HG03045 (cell line): ENCODE measurements around the gene TOM1L2.
A peak's percentile ranks its signal among the peaks of the same experiment; 100 is the strongest.

Experiments used
- ATAC-seq: cut with Tn5 transposase; IDR thresholded peaks from one replicate; pipeline ENCODE4 v1.9.1; 2021; ENCODE audit warnings: mild to moderate bottlenecking, moderate library complexity; ENCODE audit not compliant: unreplicated experiment

The TOM1L2 gene

DNA sequence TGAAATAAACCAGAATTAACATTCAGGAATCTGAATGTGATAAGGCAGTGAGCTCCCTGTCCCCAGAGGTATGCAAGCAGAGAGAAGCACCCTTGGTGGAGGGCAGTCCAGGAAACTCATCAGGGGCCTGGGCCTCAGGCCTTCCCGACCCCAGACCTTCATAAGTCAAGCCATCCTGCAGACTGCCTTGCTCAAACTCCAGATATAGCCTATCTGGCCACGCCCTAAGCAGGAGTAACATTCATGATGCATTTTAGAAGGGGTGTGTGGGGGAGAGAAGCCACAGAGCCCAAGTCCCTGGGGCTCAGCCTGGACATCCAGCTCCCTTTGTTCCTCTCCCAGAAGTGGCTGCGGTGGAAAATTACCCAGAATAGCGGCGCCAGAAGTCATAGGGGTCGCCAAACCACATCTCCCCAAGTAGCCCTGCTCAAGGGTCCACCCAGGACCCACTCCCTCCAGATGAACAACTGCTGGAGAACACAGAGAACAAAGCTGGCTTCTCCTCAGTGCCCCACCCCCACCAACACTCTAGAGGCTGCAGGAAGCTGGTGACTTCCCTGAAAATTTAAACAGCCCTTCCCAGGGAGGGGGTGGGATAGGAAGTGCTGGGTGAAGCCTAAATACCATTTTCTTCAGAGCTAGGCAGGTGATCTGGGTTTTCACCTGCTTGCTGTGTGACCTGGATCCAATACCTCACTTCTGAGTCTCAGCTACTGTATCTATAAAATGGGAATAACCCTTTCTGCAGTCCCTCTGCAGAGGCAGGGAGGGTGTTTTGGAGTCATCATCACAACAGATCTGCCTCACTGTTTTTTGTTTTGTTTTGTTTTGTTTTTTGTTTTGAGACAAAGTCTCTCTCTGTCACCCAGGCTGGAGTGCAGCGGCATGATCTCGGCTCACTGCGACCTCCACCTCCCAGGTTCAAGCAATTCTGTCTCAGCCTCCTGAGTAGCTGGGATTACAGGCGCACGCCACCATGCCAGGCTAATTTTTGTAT is 133.9 kb downstream of the TOM1L2 start:
- ATAC-seq, result no peak

DNA sequence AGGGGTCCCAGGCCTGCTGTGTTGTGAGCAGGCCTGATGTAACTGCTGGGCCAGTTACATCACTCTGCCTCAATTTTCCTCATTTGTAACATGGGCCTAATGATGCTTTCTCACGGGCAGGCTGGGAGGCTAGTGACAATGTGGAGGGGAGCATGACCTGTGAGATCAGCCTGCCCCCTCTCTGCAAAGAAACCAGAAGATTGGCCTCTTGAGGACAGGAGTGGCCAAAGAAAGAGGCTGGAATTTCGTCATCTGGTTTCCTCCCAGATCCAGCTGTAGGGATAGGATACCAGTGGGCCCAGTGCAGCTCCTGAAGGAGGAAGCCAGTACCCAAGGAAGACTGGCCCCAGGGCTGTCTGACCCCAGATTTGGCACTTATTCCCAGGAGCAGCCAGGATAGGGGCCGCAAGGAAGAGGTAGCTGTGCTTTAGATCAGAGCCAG is 134.8 kb downstream of the TOM1L2 start:
- no peak for ATAC-seq

DNA sequence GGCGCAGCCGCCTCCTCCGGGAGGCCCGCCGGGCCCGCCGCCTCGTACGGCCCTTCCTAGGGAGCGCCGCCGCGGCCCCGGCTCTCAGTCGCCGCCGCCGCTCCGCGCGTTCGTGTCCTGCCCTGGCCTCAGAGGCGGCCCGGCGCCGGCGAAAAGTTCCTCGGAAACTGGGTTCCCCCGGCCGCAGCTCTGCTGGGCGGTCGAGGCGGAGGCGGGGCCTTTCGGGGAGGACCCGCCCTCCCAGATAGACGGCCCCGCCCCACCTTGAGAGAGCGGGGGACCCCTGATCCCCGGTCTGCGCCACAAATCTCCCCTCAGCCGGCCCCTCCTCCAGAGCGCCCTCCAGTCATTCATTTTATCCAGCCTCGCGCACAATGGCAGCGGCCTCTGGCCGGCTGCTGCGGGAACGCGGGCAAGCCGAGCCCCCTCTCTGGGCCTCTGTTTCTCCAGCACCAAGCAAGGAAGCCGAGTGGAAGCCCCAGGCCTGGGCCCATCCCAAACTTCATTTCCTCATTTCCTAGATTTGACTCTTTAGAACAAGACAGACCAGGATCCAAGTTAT is 135.3 kb downstream of the TOM1L2 start, which contains the start of gene SREBF1:
Gene SREBF1 (minus strand): TSS at position 169 of the 562 bp plus-strand sequence. CDS start 169 bp downstream, outside the sequence.
- peak; percentile 36 for ATAC-seq

DNA sequence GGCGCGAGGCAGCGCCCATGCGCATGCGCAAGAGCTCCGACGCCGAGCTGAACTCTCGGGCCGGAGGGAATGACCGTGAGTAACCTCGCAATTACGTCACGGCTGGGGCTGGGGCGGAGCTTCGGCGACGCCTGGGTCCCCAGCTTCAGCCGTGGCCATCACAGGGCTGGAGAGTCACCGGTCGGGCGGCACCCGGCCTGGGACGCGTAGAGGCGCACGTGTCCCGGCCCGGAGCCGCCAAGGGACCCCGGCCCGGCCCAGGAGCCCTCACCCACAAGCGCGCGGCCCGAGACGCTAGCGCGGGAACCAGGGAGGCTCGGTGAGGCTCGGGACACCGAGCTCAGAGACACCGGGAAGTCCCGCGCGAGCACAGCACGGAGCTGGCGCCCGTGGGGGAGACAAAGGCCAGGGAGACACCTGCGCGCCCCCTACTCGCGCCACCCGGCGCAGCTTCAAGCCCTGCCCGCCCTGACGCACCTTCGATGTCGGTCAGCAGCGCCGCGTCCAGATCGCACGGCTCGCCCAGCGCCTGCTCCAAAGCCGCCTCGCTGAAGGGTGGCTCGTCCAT is 135.9 kb downstream of the TOM1L2 start:
- peak; percentile 64 for ATAC-seq

DNA sequence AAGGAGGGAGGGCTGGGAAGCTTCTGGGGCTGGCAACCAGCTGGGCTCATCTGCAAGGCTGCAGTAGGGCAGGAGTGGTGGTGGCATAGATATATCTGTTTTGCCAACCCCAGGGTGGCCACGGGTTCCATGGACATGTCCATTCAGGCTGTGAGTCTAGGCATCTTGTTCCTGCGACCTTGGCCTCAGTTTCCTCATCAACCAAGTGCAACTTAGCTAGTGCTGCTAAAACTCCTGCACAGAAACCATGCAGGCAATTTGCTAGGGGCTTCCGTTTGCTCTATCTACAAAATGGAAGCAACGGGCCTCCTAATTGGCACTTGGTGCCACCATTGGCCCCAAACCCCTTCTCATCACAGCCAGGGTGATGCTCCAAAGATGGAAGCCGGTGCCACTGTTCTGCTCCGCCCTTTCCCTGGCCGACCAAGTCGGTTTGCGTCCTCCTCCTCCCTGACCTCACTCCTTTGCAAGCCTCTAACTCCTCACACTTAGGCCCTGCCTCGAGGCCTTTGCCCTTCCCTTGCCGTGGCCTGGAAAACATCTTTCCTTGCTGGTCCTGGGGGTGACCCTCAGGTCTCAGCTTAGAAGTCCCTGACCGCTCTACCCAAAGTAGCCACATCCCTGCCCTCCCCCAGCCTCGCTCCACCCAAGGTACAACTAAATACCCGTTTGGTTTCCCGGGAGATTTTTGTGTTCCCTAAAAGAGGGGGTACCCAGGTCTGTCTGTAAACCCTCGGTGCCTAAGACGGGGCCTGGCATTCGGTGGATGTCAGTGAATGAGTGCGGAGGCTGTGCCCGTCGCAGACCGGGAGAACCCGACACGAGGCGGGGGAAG is 136.6 kb downstream of the TOM1L2 start:
- ATAC-seq, result no peak

DNA sequence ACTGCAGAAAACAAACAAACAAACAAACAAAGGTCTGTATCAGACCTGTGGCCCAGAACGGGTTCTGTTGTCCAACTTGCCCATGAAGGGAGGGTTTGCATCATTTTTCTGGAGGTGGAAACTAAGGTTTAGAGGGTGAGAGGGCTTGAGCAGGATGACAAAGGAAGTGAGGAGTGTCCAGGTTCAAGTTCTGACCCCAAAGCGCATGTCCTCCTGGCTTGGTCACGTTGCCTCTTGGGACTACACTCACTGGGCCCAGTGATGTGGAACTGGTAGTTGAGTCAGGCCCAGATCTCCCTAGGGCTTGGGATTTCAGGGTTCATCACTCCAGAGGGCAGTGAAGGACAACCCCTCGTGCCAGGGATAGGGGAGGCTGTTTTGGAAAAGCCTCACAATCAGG is 137.2 kb downstream of the TOM1L2 start:
- ATAC-seq, result no peak

DNA sequence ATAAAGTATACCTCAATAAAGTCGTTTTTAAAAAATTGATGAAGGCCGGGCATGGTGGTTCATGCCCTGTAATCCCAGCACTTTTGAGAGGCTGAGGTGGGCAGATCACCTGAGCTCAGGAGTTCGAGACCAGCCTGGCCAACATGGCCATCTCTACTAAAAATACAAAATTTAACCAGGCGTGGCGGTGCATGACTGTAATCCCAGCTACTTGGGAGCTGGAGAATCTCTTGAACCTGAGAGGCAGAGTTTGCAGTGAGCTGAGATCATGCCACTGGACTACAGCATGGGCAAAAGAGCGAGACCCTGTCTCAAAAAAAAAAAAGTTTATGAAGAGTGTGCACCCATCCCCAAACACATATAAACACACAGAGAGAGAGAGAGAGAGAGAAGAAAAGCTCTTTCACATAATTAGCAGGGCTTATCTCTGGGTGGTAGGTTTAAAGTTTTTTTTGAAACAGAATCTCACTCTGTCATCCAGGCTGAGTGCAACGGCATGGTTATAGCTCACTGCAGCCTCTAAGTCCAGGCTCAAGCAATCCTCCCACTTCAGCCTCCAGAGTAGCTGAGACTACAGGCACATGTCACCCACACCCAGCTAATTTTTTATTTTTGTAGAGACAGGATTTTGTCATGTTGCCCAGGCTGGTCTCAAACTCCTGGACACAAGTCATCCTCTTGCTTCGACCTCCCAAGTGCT is 138.4 kb downstream of the TOM1L2 start:
- no peak for ATAC-seq

DNA sequence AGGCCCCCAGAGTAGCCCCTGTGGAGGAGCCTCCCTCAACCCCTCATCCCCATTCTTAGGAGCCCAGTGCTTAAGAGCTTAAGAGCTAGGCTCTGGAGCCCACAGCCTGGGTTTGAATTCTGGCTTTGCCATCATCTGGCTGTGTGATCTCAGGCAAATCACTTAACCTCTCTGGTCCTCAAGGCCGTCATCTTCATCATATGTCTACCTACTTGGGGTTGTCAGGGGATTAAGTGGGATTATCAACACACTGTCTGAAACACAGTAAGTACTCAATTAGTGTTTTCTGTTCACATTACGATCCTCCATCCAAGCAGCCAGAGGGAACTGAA is 140.2 kb downstream of the TOM1L2 start:
- no peak for ATAC-seq

DNA sequence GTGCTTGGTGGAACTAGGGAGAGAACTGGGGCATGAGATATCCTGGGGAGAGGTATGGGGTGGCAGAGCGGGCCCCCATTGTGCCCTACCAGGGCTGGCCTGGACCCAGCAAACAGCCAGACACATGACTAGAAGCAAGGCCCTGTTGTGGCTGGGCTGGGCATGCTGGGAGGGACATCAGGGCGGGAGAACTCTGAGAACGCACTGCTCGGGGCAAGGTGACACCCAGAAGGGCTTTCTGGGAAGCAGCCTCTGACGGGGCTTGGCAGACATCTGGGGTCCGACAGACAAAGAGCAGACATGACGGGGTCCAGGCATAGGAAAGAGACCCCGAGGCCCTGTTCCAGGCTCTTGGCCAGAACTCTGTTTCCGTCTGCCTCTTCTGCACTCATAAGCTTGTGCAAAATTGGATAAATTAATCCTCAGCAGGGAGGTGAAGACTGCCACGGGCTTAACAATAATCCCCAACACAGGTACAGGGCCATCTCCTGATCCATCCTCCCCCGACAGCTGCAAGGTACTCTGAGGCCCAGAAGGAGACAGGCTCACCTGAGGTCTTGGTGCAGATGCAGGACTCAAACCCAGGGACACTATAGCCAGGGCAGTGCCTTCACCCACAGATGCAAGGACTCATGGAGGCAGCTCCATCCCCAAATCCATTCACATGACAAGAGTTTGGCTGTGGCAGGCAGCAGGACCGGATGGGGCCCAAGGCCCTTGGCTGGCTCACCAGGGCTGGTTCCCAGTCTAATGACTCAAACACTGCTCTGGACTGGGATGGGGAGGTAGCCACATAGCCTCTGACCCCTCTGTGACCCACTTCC is 140.8 kb downstream of the TOM1L2 start:
- no peak for ATAC-seq

DNA sequence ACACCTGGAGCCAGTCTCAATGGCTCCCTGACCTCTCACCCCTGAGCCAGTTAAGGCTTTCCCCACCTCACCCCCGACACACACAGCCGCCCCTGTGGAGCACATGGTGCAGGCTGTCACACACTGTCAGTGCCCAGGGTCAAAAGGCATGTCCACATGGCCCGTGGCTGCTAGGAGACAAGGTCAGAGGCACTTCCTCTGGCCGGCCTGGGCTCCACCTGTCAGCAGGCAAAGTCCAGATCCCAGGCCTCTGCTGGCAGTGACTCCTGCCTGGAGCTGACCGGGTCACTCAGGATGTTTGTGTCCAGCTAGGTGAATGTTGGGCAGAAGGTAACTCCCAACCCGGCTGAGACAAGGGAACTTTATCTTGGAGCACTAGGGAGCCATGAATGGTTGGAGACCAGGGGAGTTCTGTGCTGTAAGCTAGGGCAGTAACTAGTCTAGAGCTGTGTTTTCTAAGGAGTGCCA is 141.4 kb downstream of the TOM1L2 start:
- no peak for ATAC-seq

DNA sequence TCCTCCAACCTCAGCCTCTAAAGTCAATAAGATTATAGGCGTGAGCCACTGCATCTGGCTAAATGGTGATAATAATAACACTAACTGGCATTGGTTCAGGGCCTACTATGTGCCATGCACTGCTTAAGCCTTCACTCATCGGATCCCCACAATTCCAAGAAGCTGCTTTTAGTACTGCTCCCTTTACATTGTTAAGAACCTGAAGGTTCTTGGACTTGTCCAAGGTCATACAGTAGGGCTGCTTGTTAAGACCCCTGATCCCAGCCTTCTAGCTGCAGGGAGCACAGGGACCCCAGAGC is 142.0 kb downstream of the TOM1L2 start:
- ATAC-seq, result no peak

DNA sequence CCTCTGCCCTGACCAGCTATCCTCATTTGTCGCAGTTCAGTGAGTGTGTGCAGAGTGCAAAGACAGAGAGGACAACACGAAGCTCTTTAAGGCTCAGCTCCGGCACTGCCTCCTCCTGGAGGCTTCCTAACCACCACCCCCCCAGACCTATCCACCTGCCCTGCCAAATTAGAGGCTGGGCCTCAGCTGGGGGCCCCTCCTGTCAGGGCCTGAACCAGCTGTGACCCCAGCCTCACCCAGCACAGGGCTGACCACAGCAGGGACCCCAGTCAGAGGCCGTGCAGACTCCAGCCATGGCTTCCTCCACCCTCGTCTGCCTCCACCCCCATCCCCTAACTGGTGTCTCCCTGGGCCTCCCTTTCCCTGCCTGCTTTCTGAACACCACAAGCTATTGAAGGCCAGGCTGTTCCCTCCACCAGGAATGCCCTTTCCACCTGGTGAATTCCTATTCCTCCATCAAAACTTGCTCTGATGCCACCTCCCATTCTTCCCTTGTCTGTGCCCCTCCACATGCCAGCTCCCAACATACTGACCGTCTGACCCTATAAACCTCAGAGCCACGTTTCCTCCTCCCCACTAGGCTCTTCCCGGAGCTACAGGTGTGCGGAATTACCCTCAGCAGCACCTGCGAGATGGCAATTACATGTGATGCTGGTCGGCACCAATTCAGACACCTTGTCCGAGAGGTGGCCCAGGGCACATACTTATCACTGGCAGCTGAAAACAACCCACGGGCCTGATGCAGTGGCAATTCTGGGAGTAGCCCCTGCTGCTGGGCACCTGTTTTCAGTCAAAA is 144.2 kb downstream of the TOM1L2 start:
- ATAC-seq, result no peak

DNA sequence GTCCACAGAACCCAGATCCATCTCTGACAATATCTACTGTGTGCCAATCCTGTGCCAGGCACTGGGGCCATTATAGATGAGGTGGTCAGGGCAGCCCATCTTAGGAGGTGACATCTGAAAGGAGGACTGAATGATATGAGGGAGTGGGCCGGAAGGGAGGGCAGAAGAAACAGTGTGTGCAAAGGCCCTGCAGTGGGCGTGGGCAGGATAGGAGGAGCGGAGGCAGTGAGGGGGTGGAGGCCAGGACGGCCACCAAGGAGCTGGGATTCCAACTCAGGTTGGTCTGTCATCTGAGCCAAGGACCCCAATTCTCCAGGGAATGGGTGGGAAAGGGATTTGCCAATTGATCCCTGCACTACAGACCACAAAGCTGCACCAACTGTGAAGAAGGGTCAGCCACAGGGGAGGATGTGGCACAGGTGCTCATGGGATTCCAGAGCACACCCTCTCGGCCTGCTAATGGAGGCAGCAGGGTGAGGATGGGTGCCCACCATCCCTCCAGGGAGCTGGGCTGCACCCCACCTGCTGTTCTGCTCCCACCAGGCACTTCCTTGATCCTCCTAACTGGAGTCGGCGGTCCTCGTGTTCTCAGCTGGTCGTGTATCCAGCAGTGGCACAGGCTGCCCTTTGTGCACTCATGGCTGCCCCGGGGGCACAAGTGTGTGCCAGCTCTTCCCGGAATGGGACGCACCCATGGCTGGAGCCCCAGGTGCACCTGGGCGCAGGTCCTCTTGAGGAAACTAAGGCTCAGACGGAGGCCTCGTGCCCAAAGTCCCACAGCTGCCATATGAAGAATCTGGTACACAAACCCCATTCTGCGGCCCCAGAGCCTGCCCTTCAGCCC is 145.0 kb downstream of the TOM1L2 start:
- no peak for ATAC-seq

DNA sequence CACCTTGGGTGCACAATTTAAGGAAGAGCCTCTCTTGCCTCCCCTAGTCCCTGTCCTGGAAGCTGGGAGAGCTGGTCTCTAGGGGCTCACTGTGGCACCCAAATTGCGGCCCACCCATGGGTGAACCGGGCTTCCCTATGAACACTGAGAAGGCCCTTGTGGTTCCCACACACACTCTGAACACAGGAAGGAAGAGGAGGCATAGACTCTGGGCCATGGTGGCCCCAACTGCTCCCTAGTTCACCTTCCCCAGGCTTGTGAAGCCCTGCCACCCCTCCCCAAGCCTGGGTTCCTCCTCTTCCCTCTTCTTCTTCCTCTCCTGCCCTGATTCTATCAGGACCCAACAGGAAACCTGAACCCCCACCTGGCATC is 145.9 kb downstream of the TOM1L2 start:
- no peak for ATAC-seq

DNA sequence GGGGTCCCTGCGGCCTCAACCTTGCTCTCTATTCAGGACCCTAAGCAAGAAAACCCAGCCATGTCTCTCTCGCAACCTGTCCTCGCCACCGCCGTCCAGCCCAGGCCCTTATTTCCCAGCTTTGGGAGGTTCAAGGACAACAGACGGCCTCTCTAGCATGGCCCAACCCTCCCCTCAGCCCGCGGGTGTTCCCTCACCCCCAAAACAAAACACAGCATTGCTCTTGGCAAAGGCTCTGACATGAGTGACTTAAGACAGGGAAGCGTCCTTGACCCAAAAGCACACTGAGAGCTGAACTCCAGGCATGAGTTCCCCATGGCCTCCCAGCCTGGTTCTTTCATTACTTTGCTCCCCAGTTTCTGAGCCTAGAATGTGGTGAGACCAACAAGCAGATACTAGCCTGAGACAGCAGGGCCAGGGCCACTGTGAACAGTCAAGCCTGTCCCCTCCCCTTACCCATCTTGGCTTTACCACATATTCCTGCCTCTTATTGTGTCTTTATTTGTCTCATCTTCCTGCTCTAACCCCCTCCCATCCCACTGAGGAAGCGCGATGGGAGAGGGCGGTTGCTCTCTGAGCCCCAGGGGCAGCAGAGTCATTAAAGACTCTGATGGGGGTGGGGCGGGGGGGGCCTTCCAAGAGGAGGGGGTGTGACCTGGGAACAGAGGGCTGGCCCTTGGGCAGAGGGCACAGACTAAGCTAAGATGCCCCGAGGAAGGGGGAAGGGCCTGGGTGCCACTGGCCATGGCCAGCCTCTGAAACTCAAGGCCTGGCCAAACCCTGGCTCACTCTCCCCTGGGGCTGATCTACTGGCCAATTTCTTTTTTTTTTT is 147.2 kb downstream of the TOM1L2 start:
- ATAC-seq, result no peak

DNA sequence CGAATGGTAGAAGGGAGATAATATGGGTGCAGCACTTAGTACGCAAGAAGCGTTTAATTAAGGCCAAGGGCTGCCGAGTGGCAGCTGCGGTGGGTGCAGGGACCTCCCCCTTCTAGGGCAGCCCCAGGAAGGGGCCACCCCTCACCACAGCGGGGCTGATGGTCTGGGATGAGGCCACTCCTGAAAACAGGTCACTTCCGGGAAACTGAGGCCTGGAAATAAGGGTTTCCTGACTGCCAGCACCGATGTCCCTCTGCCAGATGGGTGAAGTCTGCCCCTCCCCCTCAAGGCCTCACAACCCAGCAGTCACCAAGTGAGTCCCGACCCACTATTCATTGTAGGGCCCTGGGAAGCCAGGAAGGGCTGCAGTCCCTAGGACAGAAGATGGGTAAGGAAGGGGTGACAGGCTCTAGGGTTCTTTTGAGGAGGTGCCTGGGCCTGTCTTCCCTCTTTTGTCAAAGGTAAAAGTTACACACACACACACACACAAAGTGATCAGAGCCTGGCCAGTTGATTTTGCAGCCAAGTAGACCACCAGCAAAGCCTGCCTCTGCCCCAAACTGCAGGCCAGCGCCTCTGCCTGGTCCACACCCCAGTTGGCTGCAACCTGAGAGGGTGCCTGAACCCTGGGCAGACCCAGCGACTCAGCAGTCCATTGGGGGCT is 147.9 kb downstream of the TOM1L2 start:
- ATAC-seq, result peak; percentile 7
